NCI-H69 (cell line): ENCODE data around the gene TFAP2B.

Source experiments
- DNase-seq: peaks from one replicate; lab custom pipeline; 2025; lab: John Stamatoyannopoulos, UW

The TFAP2B gene

DNA sequence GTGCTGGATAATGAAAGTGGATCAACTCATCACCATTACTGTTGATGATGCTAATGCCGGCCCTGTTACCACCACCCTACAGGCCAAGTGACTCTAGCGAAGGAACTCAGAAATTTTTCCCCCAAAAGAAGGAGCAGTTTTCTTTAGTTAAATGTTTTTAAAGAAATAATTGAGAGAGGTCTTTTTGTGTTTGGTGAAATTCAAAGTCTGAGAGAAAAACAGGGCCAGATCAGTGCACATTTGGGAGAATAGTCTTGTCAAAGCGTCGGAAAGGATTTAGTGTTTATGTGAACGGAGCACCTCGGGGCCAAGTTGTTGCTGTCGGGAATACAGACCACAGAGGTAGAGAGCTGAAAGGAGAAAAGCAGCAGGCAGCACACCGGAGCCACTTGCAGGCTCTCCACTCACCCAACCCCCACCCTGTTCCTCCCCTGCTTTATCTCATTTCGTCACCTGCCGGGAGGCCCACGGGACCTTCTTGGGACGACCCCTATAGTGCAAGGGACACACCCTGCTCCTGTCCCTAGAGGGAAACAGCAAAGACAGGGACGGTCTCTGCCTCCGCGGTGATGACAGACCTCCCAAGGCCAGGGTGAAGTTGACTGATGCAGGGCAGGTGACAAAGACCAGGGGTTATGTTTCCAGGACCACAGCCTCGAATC lies 6.8 kb downstream of the TFAP2B start:
- DNase-seq, result peak; percentile 53

DNA sequence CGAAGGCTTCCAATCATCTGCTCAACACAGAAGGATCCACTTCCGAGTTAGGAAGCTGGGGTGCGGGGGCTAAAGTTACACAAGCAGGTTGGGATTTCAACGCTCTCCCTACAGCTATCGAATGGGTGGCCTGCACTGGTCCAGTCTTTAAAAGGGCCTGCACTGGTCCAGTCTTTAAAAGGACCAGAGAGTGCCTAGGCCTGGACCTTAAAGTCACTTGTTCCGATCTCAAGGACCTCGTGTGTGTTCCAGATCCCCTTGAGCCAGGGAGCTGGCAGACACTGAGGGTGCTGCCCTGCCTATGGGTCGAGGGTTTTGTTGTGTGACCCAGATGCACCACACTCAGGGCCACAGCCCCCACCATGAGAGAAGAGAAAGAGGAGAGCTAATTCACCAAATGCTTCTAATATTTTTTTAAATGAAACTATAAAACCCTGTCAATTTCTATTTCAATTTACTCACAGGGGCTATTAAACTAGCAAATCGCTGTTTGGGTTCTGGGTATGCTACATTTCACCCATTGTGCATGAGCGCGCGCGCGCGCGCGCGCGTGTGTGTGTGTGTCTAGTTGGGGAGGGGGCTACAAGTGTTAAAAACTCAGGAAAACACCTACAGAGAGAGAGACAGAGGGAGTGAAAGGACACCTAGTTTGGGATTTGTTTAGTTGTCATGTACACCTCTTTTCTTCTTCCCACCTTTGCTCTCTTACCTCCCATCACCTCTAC lies 7.5 kb downstream of the TFAP2B start:
- peak; percentile 96 for DNase-seq

DNA sequence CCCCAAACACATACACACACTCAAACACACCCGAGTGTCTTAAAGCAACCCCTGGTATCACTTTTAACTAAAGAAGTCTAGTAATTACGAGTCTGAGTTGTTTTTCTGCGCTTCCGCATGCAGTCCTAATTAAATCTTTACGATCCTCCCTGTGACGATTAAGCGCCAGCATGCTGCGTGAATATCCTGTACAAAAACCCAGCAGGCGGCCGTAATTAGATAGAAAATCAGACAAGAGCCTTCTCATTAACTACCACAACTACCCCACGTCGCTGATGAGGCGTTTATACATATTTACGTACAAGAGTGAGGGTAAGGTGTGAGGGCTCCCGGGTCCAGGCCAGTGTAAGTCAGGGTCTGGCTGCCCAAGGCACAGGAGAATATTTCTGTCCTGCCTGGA lies 8.1 kb downstream of the TFAP2B start:
- DNase-seq, result peak; percentile 99

DNA sequence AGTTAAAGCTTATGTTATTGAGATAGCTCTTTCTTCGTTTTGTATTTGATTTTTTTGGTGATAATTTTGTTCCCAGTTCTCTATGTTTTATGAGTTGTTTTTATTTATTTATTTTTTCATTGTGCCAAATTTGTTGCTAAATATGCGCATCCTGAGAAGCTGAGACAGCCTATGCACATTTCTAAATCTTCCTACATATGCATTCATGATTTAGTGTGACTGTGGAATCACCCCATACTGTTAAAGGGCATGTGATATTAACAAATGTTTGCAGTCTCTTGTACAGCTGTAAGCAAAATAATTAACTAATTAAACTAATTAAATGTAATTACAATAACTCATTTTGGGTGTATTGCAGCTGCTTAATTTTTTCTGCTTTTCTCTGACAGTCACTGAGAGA lies 10.4 kb downstream of the TFAP2B start:
- peak; percentile 64 for DNase-seq

DNA sequence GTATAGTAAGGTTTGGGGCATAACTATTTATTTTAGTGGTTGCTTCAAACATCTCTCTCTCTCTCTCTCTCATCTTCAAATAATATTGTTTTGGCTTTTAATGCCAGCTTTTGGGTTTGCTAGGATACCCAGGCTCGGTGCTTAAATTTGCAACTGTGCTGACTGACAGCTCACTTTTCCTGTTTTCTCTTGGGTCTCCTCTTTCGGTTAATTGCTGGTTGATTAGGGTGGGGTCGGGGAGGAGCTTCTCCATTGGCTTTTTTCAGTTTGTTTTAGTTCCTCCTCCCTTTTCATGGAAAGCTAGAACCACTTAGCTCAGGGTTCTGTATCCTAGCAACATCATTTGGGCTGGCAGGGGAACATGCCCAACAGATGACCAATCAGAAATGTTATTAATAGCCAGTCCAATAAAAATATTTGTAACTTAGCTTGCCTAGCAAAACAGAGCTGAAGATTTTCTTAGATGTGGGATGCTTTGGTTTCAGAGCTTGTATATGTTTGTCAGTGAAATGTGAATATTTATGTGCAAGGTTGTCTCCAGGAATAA lies 11.3 kb downstream of the TFAP2B start:
- DNase-seq, result peak; percentile 96

DNA sequence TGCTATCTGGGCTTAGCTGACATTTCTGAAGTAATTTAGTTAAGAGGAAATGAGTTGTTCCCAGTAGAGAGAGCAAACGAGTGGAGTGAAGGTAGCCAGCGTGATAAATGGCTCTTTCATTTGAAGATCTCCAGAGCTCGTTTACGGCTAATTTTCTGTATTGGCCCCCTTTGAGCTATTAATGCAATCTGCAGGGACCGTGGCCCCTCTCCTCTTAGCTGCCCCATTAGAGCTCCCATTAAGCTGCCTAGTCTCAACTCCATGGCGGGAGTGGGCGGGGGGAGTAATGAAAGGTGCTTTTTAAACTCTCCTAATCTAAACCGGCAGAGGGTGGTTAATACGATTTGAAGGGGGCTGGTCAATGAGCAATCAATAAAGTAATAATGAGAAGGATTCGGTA lies 12.5 kb downstream of the TFAP2B start:
- peak; percentile 54 for DNase-seq

DNA sequence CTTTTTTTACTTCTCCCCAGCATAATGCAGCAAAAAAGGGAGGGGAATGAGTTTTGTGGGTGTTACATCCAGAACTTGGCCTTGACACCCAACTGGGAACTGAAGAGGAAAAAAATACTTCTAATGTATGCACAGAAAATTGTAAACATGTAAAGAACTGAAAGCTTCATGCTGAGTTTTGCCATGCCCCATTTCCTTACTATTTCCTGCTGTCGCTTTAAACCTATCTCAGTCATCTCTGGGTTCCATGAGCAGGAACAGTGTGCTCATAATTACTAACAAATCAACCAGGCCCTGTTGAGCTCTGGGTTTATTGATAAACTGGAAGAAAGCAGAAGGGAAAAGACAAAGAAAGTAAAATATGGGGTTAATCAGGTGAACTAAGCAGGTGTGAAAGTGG lies 14.2 kb downstream of the TFAP2B start:
- peak; percentile 80 for DNase-seq

DNA sequence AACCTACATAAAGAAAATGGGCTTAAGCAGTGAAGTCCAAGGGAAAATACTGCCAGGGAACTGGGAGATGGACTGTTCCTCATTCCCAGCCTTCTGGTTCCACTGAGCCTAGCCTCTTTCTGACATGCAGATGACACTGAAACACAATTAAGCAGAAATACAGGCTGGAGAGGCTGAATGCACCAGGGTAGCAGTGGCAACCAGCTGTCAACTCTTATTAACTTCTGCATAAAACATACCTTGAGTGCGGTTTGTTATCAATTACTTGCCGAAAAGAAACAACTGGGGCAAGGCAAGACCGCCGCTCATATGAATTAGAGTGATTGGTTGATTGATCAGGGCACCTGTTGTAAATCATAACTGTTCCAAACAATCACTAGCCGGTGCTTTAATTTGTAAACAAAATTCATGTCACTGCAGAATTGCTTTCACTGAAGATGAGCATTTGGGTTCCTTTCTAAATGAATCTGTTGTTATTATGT lies 16.3 kb downstream of the TFAP2B start:
- DNase-seq, result no peak

DNA sequence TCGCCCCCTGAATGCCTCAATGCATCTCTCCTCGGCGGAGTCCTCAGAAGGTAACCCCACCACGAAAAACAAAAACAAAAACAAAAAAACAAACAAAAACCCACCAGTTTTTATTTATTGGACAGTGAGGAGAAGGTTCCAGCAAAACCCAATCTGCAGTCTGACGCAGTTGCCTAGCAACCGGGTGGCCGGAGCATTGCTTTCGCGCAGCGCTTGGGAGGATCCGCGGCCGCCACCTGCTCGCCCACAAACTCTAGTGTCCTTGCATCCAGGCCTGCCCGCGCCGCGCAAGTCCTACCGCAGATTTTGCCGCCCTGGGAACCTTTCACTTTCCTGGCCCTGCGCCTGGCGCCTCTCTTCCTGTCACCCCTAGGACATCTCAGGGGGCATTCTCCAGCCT lies 17.6 kb downstream of the TFAP2B start:
- no peak for DNase-seq

DNA sequence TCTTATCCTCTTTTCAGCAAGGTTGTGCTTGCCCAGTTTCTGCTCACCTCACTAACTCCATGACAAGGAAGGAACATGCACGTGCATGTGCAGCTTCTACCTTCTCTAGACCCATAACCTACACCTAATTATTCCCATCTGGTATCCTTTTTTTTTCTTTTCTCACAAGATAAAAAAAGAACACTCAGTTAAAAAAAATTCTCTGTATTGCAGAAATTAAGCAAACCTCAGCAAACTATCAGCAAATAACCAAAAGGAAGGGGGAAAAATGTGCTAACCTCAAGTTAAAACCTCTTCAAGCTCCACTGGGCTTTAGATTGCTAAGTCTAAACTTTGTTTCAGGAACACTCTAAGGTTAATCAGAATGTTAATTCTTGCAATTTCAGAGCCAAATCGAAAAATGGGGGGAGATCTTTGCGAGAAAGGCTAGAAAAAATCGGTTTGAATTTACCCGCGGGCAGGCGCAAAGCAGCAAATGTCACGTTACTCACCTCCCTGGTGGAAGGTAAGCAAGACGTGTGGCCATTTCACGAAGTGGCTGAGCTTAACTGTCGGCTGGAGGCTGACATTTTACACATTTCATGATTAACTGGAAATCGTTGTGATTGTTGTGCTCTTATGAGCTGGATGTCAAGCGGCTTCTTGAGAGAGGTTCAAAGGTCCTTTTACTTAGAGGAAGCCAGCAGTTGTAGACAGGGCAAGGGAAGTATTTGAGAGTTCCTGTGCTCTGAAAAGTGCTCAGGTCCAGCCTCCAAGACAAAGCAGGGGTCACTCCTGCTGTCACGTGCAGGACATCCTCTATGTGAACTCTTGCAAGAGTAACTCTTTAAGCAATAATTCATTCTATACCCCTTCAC lies 19.1 kb downstream of the TFAP2B start:
- DNase-seq, result no peak

DNA sequence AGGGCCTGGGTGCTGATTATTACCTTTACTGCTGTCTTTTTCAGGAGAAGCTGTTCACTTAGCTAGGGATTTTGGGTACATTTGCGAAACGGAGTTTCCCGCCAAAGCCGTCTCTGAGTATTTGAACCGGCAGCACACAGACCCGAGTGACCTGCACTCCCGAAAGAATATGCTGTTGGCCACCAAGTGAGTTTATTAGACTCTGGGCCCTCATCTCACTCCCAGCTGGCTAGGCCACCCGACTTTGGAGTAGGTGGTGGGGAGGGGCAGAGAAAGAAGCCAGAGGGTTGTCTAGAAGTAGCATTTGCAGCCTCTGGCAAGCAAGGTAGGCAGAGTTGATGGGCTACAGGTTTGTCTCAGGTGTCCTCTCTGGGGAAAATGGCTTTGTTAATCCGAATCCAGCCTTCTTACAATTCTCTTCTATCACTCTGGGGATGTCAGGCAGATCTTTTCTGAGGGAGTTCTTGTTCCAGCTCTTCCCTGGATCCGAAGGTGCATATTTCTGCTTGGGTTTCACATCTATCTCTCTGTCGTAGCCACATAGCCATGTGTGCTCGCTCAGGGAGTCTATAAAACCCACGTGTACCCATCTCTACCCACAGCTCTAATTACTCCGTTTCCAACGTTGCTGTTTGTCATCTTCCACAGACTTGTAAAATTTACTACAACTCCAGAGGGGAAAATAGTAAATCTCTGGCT lies 21.6 kb downstream of the TFAP2B start:
- DNase-seq, result peak; percentile 21

DNA sequence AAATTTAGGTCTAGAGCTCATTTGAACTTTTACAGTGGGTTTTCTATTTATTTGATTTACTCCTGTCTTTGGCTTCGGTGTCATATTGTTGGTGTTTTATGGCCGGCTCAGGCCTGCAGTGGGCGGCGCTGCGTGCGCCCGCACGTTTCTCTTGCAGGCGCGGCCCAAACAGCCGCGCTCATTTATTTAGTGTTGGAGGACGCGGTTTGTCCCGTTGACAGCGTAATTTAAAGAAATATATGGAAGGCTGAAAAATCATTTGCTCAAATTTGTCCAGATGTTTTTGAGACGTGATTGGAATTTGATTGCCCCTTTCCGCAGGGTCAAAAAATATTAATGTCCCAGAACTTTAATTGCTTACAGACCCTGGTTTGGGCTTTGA lies 22.1 kb downstream of the TFAP2B start:
- DNase-seq, result no peak

DNA sequence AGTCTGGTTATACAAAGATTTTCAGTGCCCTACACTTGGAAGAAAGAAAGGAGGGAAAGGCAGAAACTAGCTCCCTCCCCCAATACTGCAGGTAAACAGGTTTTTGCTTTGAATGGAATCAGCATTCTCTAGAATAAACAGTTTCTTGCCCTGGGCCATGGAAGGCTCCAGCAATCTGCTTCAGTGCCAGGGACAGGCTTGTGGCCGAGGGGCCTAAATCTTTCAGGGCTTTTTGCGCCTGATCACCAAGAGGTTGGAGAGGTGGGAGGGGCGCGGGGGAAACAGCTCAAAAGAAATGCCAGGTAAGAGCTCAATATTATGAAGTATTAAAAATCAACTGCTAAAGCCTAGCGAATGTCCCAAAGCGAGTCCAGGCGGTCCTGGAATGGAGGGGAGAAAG lies 23.8 kb downstream of the TFAP2B start:
- DNase-seq, result no peak

DNA sequence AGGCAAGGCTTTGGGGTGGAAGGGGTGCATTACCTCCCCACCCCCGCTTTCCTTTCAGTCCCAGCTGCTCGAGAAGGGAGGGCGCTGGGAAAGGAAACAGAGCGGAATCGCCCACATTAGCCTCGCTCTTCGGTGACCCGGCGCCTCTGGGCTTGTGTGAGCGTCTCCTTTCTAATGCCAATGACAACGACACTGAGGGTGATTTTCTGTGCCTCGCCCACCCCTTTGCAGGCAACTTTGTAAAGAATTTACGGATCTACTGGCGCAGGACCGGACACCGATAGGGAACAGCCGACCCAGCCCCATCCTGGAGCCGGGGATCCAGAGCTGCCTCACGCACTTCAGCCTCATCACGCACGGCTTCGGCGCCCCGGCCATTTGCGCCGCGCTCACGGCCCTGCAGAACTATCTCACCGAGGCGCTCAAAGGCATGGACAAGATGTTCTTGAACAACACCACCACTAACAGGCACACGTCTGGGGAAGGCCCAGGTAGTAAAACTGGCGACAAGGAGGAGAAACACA lies 24.3 kb downstream of the TFAP2B start:
- no peak for DNase-seq

DNA sequence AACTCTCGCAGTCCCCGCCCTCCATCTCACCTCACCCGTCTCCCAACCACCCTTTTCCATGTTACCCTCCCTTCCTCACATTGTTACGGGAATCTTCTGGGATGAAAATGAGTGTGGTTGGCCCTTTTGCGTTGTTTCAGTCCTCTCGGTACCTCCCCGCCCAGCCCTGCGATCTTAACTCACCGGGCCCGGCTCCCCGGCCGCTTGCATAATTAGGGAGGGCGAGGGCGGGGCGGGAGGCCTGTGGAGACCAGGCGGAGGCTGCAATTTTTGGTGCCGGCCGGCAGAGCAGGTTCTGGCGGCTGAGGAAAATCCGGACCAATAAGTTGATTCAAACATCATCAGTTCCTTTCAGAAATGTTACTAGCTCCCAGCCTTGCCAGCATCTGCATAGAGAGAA lies 25.2 kb downstream of the TFAP2B start:
- DNase-seq, result no peak

DNA sequence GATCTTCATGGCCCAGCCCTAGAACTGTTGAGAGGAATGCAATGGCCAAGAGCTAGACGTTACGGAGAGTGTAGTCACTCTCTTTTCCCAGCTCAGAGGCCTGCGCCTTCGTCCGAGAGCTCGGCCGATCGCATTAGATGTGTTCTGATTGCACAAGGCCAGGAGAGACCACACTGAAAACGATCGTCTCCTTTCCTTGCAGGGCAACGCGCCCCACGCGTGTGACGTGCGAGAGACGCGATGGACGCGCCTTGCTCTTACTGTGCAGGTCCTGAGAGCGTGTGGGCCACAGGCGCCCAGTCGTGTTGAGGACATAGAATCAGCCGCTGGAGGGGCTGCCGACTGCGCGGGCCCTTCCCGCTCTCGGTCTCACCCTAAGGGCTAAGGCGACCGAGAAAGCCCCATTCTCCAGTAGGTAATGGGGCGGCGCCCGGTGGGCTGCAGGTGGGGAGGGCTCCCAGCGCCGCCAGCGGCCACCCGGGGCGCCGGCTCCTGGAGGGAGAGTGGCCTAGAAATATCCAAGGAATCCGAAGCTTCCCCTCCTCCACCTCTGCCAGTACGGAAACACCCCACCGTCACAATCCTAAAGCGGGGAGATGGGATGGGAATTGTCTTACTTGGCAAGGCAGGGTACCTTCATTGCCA lies 26.9 kb downstream of the TFAP2B start:
- no peak for DNase-seq

DNA sequence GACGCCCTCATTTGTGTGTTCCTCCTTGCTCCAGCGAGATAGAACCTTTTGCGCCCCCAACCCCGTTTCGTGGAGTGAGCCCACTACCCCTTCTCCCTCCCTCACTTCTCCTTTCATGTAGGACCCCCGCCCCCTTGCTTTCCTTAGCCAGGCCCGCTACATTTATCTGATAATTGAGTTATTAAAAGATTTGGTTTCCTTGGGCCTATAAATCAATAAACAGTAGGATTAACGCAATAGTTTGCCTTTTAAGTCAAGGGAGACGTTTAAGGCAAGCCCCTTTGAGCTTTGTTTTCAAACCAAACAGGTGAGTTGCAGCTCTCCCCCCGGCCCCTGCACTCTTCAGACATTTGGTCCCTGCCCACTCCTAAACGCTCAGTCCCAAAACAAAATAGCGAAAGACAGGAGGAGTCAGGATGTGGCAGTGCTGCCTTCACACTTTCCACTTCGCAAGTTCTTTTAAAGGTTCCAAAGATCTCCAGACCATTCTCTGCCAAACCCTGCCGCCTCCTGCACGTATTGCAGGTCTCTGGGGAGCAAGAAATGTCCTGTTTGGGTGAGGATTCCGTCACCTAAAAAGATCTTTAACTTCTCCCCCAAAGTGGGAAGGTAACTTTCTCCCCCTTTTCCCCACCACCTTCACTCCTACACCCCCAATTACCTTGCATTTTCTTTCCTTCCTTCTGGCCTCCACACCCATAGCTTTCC lies 27.6 kb downstream of the TFAP2B start:
- DNase-seq, result no peak

DNA sequence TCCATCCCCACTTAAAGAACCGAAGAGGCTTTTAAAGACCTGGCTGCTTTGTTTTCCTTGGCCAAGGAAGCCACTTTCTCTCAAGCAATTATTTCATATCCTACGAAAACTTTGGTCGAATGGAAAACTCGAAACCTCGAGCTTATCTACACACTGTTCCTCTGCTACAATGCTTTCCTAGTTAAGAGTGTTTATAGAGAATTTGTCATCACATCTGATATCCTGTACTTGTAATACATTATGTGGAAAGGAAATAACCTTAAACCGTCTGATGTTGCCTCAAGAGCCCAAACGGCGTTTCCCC lies 28.1 kb downstream of the TFAP2B start:
- no peak for DNase-seq

DNA sequence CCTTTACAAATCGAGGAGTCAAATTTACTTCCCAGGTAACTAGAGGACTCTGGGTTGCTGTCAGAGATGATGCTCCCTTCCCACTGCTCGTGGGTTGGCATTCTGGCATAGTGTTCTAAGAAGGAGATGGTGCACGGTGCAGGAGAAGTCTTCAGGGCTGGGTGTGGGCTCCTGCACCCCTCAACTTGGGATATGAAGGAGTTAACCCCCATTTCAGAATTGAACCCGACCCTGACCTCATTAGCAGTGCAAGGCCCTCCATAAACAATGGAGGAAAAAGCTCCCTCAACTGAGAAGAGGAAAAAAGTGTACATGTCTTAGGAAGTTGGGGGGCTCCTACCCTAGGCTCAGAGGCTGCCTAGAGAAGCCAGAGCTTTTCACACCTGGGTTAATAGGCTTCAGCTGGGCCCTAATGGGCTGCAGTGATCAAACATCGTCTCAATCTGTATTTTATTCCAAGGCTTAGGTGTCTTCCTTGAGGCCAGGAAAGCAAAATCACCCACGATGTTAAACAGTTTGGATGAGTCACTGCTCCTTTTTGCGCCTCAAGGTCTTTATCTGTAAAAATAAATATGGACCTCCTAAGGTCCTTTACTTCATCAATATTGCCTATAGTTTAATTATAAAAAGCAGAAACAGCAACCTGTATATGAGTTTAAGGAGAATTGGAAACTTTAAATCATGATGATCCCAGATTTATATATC lies 29.4 kb downstream of the TFAP2B start:
- peak; percentile 30 for DNase-seq
